Activated CD8-positive, alpha-beta memory T cell treated with anti-CD3 and anti-CD28 coated beads for 36 hours (primary cell): ENCODE measurements around the gene MRFAP1L1. TPM values are rescaled to one million over a fixed set of nuclear protein-coding genes. Genes with fewer than 3 reads are reported as not detected.
"Not testable (repeated sequence)": the region's sequence is repeated elsewhere in the genome, so short reads cannot be mapped to it uniquely, and the experiment has no call there.

ENCODE experiments used
- CTCF ChIA-PET: fragments of 350-600 bp; sonication (Branson Sonifier 250); formaldehyde crosslinking; loops from one replicate; lab custom pipeline; 2021; ENCODE audit warnings: antibody characterized with exemption; lab: Charles Lee
- POLR2A ChIA-PET: fragments of 350-600 bp; sonication (Branson Sonifier 250); formaldehyde crosslinking; loops from one replicate; lab custom pipeline; 2021; ENCODE audit warnings: antibody characterized with exemption; lab: Charles Lee
- total RNA-seq, 2 experiments: library from RNA; stranded (reverse); gene quantifications; one replicate each; pipeline ENCODE4 v1.2.3, GENCODE V29; 2021

Gene MRFAP1L1
- 10 to 100 TPM; 45.9 to 49.2 TPM for total RNA-seq

DNA sequence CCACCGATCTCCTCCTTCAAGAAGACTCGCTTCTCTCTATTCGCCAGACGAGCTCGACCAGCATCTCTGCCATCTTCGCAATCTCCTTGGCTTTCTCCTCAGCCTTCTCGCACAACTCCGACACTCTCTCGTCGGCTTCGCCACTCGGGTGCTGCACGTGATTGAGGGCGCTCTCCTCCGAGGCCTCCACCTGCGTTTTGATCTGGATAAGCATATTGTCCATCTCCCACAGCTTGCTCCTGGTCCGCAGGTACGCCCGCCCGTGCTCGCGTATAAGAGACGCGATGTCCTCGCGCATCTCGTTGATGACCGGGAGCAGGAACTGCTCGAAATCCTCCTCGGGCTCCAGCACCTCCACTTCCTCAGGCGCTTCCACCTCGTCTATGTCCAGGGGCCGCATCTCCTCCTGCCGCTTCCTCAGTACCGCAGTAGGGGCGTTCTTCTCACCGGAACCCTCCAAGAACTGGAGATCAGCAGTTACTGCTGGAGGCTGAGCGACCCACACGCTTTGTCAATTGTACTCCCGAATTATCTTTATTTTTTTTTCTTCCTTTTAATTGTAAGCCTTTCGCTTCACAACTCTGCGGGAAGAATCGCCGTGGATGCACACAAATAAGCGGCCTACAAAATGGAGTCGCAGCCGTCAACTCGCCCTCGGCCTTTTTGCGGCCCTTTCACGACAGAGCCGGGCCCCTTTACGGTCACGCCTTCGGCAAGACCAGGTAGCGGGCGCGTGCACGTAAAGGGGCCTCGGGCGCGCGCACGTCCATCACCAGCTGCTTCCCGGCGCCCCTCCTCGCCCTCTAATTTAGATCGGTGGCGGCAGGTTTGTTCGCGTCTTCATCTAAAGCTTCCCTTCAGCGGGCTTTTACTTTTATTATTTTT, at the start of gene MRFAP1L1:
MRFAP1L1 (minus strand) TSS at position 636 of the 885 bp plus-strand sequence; CDS start at position 400, 236 bp downstream.
- POLR2A ChIA-PET, result interaction anchor here (1.0 to 3.4 kb wide), 4 partner anchors 19 to 358 kb away, joined by 3 to 20 read pairs (median 4); partner anchors contain the start of genes GRPEL1 and MRFAP1
- CTCF ChIA-PET, result interaction anchor here (1.2 to 2.5 kb wide), 7 partner anchors 8 to 199 kb away, joined by 3 to 8 read pairs (median 4); a partner anchor contains a TSS

DNA sequence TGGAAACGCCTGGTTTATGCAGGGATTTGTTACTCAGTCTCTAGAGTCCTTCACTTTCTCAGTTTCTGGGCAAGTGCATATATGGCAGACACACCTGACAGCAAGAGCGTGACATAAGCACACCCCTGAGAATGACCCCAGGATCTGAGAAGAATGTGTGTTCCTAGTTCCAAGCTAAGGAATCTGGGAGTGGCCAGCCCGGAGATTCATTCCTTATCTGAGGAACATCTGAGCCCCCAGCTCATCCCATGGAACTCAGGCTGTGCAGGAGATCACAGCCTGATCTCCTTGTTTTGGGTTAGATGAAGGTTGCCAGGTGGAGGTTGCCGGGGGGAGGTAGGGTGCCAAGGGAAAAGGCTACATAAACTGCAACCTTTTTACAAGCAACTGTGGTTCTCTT, 49.1 kb upstream of the MRFAP1L1 start:
- POLR2A ChIA-PET, result no interaction called here
- CTCF ChIA-PET, result interaction anchor here (1.2 kb wide), 1 partner anchor 85 kb away, joined by 4 read pairs; a partner anchor contains a TSS

DNA sequence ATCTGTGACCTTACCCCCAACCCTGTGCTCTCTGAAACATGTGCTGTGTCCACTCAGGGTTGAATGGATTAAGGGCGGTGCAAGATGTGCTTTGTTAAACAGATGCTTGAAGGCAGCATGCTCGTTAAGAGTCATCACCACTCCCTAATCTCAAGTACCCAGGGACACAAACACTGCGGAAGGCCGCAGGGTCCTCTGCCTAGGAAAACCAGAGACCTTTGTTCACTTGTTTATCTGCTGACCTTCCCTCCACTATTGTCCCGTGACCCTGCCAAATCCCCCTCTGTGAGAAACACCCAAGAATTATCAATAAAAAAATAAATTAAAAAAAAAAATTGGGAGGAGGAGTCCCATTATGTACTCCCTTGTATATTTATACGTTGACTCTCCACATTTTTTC, 46.7 kb upstream of the MRFAP1L1 start:
- CTCF ChIA-PET, result not testable (repeated sequence)

DNA sequence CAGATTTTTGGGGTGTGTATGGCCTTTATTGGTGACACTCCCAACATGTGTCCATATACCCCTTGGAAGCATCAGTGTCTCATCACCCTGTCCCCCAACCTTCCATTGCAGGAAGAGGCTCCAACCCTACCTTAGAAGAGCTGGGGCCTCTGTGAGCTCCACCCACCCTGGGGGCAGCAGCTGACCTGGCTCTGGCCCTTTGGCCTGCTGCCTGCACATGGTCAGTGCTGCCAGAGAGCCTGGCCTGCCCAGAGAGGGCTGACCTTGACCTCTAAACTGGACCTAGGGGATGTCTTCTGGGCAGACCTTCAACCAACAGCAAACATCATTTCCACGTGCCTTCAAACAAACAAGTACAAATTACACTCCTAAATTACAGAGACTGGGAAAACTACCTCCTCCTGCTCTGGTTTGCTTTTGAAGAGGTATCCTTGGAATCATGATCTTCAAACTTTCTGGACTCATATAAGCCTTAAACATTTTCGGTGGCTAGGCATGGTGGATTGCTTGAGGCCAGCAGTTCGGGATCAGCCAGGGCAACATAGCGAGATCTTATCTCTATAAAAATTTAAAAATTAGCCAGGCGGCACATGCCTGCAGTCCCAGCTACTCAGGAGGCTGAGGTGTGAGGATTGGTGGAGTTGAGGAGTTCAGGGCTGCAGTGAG, 45.6 kb upstream of the MRFAP1L1 start:
- ChIA-PET CTCF (no interaction called here), POLR2A (no interaction called here)

More for the DNA sequence above, 46.7 kb upstream of the MRFAP1L1 start:
- POLR2A ChIA-PET, result not testable (repeated sequence)

DNA sequence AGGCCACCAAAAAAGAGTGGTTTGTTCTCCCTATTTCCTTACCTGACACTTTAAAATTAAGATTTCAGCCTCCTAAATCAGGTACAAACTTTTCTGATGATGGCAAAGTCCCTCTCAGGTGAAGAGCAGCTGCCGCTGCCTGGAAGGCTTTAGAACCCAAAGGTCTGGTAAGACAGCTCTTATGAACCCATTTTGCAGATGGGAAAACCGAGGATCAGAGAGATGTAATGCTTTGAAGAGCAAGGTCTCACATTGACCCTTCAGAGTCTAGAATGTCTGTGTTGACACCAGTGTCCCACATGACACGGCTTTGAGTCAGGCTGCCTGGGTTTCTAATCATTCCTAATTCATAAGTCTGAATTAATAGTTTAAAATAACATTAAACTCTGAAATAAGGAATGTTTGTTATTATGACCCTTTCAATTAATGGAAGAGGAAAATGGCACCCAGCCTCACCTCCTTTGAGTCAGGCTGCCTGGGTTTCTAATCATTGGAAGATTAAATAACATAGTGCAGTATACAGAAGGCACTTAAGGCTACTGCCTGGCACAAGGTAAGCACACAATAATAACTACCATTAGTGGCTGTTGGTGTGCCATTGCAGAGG, 44.9 kb upstream of the MRFAP1L1 start:
- CTCF ChIA-PET, result no interaction called here
- POLR2A ChIA-PET, result interaction anchor here (0.5 kb wide), 1 partner anchor 75 kb away, joined by 3 read pairs; no protein-coding TSS in a partner anchor

DNA sequence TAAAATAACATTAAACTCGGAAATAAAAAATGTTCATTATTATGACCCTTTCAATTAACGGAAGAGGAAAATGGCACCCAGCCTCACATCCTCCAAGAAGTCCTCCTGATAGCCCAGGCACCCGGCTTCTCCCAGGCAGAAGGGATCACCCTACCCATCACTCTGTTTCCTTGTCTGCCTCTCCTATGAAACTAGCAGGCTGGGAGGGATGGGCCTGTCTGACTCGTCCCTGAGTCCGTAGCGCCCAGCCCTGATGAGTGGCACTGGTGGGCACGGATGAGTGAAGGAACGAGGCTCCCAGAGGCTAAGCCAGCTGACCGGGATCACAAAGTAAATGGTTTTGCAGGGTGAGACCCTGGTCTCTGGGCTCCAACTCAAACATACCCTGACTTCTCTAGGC, 44.2 kb upstream of the MRFAP1L1 start:
- POLR2A ChIA-PET, result interaction anchor here (0.5 kb wide), 1 partner anchor 76 kb away, joined by 3 read pairs; no protein-coding TSS in a partner anchor
- CTCF ChIA-PET, result no interaction called here

DNA sequence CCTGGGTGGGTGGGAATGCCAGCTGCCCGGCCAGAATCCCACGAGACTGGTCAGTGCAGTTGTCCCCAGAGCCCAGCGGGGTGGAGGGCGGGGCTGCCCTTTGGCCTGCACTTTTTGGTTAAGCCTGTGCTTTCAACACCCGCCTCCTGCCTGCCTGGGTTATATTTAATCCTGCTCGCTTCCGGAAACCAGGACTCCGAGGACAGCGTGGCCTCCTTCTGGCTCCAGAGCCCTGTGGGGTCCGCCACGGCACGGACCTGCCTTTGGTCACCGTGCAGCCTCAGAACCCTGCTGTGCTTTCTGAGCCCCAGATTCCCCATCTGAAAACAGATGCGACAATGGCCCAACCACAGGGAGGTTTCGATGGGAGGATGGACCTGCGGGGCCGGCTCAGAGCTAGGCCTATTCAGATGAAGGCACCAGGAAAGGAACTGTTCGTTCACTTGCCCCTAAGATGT, 43.5 kb upstream of the MRFAP1L1 start:
- ChIA-PET POLR2A (no interaction called here), CTCF (no interaction called here)

DNA sequence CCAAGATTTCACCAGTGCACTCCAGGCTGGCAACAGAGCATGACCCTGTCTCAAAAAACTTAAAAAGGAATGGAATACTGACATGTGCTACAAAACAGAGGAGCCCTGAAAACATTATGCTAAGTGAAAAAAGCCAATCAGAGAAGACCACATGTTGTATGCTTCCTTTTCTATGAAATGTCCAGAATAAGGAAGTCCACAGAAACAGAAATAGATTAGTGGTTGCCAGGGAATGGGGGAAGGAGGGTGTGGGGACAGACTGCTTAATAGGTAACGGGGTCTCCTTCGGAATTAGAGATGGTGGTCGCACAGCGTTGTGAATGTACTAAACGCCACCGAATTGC, 42.8 kb upstream of the MRFAP1L1 start:
- POLR2A ChIA-PET, result no interaction called here
- CTCF ChIA-PET, result no interaction called here

DNA sequence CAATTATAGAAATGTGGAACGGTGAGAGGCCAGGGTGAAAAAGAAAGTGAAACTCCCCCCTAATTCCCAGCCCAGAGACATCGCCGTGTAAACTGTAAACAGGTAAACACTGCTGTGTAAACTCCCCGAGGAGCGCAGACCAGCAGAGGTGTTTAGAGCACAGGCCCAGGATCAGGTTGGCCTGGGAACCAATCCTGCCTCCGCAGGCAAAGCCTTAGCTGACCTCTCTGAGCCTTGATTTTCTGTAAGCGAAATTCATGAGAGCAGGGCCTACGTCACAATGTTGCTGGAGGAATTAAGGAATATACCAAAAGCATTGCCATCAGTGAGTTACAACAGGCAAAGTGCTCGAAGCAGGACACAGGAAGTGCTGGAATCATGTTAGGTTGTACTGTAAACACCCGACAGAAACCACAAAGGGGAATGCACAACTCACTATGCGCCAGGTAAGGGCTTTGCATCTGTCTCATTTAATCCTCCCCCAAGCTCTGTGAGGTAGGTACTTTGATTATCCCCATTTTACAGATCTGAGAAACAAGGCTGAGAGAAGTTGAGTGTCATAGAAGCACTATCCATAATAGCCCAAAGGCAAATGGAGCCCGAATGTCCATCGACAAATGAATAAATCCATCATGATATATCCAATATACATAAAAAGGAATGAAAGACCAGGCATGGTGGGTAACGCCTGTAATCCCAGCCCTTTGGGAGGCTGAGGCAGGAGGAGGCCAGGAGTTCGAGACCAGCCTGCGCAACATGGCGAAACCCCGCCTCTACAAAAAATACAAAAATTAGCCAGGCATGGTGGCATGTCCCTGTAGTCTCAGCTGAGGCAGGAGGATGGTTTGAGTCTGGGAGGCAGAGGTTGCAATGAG, 42.2 kb upstream of the MRFAP1L1 start:
- POLR2A ChIA-PET, result no interaction called here
- CTCF ChIA-PET, result no interaction called here

DNA sequence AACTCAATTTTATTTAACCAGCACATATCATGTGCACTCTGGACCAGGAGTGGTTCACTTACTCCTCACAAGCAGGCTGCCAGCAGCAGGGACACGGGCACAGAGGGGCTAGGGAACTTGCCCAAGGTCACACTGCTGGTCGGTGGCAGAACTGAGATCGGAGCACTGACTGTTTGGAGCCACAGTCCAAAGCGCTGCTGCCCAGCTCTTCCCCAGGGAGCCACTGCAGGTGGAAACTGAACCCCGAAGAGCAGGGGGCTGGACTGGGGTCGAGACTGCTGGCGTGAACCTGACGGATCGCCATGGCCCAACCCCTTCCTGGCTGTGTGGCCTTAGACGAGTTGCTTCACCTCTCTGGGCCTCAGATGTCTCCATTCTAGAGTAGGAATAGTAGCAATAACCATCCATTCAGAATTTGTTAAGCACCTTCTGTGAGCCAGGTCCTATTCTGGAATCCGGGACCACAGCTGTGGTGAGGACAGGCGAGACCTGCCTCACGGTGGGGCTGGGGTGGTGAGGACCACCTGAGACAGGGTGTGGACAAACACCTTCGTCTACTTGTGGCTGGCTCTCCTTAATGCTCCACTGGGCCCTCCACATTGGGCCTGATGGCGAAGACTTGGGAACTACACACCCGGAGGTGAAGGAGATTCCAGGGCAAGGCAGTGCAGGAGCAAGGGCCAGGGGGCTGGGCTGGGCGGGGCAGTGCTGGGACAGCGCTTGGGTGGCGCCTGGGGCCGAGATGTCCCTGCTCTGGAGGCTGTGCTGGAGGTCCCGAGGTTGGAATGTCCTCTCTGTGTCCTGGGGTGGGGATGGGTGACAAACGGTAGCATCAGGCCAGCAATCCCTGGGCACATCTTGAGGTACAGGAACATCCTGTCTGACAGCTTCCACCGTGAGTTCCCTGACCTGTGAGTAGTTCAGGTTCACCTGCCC, 40.9 kb upstream of the MRFAP1L1 start:
- POLR2A ChIA-PET, result no interaction called here

DNA sequence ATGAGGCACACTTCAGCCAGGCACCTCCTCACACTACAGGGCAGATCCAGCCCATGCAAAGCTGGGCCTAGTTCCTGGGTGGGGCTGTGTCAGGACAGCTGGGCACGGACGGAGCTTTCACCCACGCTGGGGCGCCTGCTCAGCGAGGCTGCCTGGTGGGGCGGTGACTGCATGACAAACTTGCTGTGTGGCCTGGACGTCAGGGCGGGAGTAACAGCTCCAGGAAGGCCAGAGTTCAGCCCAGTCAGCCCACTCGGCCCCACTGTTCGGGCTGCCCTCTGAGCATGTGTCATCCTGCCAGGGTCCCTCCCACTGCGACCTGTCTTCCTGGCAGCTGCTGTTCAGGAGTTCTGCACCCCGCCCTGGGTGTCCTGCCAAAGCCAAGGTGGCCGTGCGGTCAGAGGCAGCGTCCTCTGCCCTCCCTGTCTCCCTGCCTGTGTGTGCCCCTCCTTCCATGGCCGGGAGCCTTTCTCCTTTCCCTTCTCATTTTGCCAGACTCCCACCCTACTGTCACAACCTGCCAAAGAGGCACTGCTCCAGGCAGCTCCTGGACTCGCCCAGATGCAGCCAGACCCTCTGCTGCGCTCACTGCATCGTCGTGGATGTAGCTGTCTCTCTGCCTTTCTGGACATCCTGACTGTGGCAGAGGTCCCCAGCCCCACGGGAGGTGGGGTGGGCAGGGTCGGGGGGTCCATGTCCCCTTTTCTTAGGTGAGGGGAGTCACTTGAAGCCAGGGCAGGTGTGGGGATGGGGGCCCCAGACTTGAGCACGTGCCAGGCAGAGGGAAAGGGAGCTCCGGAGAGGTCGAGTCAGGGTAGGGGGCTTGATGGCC, 39.9 kb upstream of the MRFAP1L1 start:
- CTCF ChIA-PET, result interaction anchor here (1.6 kb wide), 1 partner anchor 14 kb away, joined by 4 read pairs; no protein-coding TSS in a partner anchor
- POLR2A ChIA-PET, result no interaction called here

More for the DNA sequence above, 40.9 kb upstream of the MRFAP1L1 start:
- CTCF ChIA-PET, result interaction anchor here (1.6 kb wide), 1 partner anchor 15 kb away, joined by 4 read pairs; no protein-coding TSS in a partner anchor

DNA sequence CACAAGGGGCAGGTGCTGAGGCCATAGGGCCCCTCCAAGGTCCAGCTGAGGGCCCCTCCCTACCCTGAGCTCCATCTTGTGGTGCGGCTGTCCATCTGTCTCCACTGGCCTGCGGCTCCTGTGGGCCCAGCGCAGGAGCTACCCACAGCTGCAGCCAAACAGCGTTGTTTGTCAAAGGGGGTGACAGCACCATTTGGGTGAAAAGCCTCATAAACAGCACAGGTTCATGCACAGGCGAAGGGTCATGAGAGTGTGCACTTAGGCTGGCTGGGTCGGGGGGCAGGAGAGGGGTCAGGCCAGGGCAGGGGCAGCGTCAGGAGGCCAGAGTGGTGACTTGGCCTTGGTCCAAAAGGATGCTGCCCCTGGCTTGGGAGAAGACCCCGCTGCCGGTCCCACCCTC, 38.6 kb upstream of the MRFAP1L1 start:
- POLR2A ChIA-PET, result no interaction called here
- CTCF ChIA-PET, result no interaction called here

DNA sequence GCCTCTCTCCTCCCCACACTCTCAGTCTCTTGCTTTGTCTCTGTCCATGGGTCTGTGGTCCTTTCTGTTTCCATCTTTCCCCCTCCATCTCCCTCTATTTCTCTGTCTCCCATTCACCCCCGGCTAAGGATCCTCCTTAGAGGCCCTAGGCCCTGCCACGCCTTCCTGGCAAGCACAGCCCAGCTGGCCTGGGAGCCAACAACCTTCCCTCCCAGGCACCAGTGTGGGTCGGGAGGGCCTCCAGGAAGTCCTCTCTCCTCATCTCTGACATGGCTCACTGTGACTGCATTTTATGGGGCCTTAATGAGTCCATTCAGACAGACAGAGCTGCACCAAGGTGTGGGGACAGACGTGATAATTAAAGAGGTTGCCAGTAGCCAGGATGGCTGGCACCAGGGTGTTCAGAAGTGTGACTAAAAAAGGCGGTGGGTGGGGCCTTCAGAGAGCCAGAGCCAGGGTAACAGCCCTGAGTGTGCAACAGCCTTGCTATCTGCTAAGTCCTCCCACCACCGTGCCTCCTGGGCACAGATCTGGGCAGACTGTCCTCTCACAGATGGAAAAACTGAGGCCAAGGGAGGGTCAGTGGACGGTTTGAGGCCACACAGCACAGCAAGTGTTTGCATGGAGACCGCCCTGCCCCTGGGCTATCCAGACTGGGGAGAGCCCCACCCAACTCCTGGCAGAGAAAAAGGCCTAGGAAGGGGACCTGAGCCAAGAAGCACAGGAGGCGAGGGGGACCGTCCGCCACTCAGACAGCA, 37.8 kb upstream of the MRFAP1L1 start:
- ChIA-PET CTCF (no interaction called here), POLR2A (no interaction called here)

DNA sequence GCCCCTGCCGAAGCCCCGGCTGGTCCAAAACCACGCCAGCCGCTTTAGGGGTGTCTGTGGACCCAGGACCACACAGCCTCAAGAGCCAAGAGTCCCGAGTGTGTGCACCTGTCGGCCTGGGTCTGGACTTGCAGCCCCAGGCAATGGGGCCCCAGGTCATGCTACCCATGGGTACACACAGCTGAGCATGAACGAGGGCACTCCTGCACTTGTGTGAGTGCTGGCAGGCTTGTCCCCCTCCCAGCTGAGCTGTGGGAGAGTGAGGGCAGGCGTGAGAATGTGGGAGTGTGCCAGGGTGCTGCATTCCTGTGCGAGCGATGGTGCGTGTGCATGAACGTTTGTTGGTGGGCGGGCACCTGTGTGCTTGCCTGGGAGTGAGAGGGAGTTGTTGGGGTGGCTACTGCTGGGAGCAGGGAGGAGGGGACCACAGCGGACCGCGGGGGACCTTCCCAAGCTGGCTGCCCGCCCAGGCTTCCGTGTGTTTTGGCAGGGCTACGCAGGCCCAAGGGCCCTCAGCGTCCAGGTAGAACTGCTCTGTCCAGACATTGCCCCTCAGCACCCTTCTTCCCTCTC, 37.1 kb upstream of the MRFAP1L1 start:
- ChIA-PET POLR2A (no interaction called here), CTCF (no interaction called here)

DNA sequence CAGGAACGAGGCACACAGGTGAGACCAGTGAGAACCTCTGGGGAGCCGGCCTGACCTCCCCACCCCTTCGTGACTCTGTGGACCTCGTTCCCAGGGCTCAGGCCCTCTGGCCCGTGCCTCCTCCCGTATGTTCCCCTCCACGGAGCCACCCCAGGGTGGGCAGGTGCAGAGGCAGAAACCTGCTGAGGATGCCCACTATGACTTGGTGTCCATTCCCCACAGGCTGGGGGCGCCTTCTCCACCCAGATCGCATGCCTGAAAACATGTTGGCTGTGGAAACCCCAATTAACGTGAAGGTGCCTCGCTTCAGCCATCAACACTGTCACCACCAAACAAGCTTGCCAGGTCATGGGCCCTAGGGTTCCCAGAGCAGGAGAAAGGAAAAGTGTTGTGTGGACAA, 33.3 kb upstream of the MRFAP1L1 start:
- POLR2A ChIA-PET, result no interaction called here
- CTCF ChIA-PET, result no interaction called here

DNA sequence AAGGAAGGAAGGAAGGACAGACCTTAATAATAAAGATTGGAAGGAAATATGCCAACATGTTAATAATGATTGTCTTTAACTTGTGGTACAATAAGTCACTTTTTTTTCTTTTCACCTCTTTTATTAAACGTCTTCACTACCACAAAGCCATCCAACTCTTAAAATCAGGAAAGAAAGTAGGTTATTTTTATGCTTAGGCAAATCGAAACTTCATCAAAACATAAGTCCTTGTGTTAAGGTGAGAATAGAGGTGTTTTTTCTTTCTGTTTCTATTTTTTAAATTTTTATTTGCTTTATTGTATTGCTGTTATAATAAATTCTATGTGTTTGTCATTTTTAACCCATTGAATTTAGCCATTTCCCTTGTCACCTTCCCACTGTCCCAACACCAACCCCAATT, 32.8 kb upstream of the MRFAP1L1 start:
- CTCF ChIA-PET, result no interaction called here
- POLR2A ChIA-PET, result no interaction called here
